DOHH2 (cell line): ENCODE measurements around the gene KDM6A.

Experiments used
- CTCF ChIP-seq: fragments of 200-600 bp; sonication (generic); IDR thresholded peaks from one replicate; pipeline ENCODE4 v1.5.1; 2014; ENCODE audit warnings: antibody characterized with exemption, mild to moderate bottlenecking, low read depth, low read length; ENCODE audit not compliant: poor library complexity, severe bottlenecking
- EZH2phosphoT487 ChIP-seq: fragments of 200-600 bp; sonication (generic); IDR thresholded peaks from 2 replicates; pipeline ENCODE4 v1.6.1; 2017; ENCODE audit warnings: borderline replicate concordance, mild to moderate bottlenecking, antibody characterized with exemption, low read length, moderate library complexity, mixed read lengths

DNA sequence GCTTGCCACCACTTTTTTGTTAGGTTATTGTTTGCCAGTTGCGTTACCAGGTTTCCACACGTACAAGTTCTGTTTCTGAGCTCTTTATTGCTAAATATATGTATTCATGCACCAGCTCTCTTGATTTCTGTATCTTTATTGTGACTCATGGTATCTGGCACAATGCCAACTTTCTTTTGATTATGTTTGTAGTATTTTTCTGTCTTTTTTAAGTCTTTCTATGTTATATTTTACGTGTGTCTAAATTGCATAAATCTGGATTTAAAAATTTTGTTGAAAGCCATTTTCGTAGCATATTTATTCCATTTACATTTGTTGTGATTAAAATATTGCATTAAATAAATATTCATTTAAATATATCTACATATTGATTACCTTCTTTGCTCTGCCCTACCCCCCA, 73.8 kb downstream of the KDM6A start:
- TF ChIP-seq CTCF, result no peak
- no peak for TF ChIP-seq EZH2phosphoT487
